HG03175 (cell line): ENCODE results near the gene ELOVL6.

ENCODE experiments used
- ATAC-seq: cut with Tn5 transposase; IDR thresholded peaks from one replicate; pipeline ENCODE4 v1.9.1; 2021; ENCODE audit warnings: mild to moderate bottlenecking, moderate library complexity; ENCODE audit not compliant: unreplicated experiment

The ELOVL6 gene

DNA sequence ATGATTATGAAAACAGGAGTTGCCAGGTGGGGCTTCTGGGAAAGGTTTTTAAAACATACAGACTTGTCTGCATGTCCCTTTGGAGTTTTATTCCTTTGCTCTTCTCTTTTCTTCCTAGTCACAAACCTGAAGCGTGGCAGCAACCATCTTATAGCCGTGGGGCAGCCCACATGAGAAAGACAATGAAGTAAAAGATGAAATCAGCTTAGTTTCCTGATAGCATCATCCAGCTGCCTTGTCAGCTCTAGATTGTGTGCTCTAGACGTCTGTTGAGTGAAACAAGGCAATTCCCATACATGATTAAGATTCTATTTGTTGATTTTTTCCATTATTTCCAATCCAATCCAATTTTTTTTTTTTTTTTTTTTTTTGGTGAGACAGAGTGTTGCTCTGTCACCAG, 68.9 kb downstream of the ELOVL6 start:
- ATAC-seq, result no peak

DNA sequence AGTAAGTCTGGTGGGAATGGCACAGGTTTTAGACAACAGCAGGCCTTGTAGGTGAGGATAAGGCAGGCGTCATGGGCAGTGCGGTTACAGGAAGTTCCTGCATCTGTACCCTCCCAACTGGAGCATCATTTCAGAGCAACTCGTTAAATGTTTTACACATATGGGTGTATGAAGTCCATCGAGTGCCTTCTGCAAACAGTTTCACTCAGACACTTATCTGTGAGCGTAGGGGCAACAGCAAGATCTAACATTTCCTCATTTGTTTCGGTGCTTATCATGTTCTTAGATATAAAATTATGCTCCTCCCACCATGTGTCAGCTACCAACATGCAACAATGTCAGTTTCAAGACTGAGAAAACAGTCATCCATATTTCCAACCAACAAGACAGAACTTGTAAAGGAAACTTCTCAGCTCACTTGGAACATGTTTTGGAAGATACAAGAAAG, 69.9 kb downstream of the ELOVL6 start:
- no peak for ATAC-seq

DNA sequence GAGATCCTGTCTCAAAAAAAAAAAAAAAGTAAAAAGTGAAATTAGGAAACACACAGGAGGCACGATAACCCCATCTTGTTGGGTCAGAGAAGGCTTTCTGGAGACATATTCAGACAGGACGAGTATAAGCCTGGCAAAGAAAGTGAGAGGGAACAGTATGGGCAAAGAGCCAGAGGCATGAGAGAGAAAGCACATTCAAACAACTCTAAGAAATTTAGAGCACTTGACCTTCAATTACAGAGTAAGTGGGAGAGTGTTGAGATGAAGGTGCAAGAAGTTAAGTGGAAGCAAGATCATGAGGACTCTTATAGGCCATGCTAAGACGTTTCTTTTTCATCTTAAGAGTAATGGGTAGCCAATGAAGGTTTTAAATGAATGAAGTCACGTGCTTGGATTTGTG, 70.4 kb downstream of the ELOVL6 start:
- no peak for ATAC-seq

- no peak for ATAC-seq
Measured at GRCh38 chr4:110124711-110125110, 73.7 kb downstream of the ELOVL6 start.

DNA sequence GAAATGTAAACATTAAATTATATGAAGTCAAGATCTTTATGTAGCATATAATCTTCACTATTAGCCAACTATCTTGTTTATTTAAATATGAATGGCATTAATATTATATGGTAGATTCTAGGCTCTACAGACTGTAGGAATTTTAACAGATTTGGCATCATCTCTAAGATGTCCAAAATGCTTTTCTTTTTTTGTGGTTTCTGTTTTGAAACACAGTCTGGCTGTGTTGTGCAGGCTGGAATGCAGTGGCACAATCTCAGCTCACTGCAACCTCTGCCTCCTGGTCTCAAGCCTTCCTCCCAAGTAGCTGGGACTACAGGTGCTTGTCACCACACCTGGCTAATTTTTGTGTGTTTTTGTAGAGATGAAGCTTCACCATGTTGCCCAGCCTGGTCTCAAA, 76.2 kb downstream of the ELOVL6 start:
- no peak for ATAC-seq

DNA sequence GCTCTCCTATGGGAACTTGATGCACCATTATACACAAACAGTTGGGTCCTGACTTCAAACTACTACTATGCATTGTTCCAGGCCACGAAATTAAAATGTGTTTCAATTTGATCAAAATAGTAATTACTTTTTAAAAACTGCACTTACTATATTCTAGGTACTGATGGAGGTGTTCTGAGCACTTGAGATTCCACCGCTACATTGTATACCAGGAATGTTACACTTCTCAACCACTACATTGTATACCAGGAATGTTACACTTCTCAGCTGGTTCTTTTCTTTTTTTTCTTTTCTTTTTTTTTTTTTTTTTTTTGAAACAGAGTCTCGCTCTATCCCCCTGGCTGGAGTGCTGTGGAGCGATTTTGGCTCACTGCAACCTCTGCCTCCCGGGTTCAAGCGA, 77.9 kb downstream of the ELOVL6 start:
- ATAC-seq, result no peak

GRCh38 chr4:110119880-110120279, 78.5 kb downstream of the ELOVL6 start:
- ATAC-seq, result no peak

DNA sequence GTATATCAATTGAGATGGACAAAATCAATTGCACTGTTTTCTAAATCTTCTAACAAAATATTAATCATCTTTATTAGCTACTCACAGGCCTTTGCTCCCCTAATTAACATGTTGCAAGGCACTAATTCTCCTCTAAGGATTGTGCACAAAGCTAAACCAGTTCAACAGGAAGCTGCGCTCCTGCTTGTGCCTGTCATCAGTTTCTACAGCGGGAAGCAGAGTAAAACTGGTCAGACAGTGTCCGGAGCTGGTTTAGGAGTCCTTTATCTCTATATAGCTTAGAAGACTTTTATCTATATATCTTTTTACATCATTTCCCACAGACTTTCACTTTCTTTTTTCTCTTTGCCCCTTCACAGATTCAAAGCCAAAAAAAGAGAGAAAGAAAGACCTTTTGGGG, 79.1 kb downstream of the ELOVL6 start:
- ATAC-seq, result peak; percentile 40

GRCh38 chr4:110112056-110112455, 86.4 kb downstream of the ELOVL6 start:
- no peak for ATAC-seq

- ATAC-seq, result no peak
Measured at GRCh38 chr4:110109455-110109854, 89.0 kb downstream of the ELOVL6 start.

GRCh38 chr4:110108960-110109359, 89.5 kb downstream of the ELOVL6 start:
- no peak for ATAC-seq

GRCh38 chr4:110108422-110108821, 90.0 kb downstream of the ELOVL6 start:
- ATAC-seq, result peak; percentile 93

- no peak for ATAC-seq
Measured at GRCh38 chr4:110107866-110108265, 90.5 kb downstream of the ELOVL6 start.

DNA sequence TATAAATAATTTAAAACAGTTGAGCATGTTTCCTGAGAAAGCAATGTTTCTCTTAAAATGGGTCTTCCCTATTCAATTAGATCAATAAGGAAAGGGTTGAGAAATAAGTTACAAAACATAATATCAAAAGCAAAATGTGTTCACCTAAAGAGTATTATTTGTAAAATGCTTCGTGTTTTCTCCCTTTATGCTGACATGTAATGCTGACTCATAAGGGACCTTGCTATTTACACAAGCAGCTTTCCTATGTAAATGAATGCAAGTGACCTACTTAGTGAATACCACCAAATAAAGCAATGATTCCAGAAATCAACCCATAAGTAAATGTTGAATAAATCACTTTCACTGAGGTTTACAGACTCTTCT, 91.5 kb downstream of the ELOVL6 start:
- ATAC-seq, result peak; percentile 66

- no peak for ATAC-seq
Measured at GRCh38 chr4:110104661-110105060, 93.8 kb downstream of the ELOVL6 start.

GRCh38 chr4:110099638-110100037, 98.8 kb downstream of the ELOVL6 start:
- no peak for ATAC-seq

DNA sequence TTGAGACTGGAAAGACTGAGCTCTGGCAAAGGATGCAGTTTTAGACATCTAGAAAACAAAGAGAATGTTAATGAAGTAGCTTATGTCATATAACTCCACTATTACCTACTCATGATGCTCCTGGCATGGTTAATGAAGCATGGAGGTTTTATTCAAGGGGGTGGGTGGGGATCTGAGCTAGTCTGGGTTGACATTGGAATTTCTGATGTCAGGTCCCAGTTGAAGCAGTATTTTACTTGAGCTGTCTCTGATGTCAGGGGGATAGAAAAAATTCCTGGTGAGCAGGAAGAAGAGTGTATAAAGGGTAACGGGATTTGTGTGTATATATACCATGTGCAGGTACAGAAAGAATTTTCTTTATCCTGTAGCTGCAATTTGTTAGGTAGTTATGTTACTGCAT, 102.0 kb downstream of the ELOVL6 start:
- no peak for ATAC-seq

- ATAC-seq, result no peak
Measured at GRCh38 chr4:110092646-110093045, 105.8 kb downstream of the ELOVL6 start.

DNA sequence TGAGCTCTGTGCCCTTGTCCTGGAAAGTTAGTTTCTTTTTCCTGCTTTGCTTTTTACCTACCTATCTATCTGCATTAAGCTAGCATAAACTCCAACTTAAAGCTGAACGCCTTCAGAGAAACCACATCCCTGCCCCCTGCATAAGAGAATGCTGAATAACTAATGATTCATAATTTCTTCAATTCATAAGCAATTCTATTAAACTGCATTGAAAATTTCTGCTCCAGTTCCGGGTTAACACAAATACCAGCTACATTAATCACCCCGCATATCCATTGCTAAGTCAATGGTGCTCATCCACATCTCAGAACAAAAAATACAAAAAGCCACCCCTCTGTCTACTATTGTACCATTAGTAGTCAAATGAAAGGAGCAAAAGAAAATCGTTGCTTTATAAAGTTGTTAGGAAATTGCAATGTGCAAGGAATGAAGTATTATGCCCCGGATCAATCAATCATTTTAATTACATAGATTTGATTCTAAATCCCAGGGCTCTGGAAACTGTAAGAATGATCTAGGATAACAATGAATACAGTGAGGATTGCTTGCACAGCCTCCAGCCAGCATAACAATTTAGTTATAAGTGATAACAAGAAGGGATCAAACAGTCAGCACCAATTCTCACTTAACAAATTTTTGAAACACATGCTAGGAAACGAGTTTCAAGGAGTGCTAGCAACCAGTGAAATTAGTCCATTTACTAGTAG, 106.8 kb downstream of the ELOVL6 start:
- ATAC-seq, result no peak

DNA sequence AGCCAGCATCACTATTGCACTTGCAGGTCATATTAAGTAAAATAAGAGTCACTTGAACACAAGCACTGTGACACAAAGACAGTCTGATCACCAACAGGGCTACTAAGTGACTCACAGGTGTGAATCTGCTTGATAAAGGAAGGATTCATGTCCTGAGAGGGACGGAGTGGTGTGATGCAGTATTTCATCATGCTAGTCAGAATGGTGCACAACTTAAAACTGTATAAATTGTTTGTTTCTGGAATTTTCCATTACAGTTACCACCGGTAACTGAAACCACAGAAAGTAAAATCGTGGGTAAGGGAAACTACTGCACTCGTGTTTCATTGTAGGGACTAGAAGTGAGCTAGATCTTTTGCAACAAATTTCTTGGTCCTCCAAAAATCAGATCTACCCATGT, 109.7 kb downstream of the ELOVL6 start:
- ATAC-seq, result peak; percentile 79

DNA sequence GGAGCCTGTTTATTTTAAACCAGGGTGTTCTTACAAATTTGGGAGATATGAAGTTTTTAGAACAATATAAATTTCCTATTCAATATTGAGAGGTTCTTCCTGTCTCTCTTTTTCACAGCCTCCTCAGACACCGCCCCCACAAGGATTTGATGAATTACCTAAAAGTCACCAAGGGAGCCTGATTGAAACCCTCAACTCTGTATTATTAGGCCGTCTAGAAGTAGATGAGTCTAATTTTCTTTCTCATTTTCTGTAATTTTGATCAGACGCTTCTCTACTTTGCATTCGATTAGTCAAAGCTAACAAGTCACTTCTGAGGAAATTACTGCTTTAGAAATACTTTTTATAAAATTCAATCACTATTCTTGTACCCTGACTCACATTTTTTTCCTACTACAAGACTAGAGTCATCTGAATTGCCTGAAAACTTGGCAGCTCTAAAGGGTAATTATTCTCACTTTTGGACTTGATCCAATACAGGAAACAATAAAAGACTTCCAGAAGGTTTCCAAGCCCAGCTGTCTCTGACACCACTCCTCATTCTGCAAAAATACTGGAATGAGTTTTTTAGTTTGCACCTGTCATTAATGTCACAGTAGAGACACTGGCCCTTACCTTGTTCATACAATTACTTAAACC, 111.2 kb downstream of the ELOVL6 start:
- no peak for ATAC-seq

DNA sequence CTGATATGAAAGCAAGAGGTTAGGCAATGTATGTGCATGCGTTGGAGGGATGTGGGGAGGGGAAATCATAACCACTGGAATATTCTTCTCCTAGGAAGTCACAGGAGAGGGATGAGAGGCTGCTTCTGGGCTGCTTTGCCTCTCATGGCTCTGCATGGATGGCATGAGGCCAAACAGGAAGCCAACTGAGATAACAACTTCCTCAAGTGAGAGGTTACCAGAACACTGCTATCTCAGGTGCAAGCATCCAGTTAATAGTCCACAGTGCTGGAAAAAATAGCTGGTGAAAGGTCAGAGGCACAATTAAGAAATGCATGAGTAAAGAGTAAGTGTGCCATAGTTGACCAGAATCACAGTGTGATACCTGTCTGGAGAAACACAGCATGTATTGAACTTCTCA, 113.3 kb downstream of the ELOVL6 start:
- ATAC-seq, result peak; percentile 56

- ATAC-seq, result no peak
Measured at GRCh38 chr4:110084154-110084553, 114.3 kb downstream of the ELOVL6 start.
